H1 (cell line): Measurements from ENCODE around the gene GALNT13. TPM values are rescaled to one million over a fixed set of nuclear protein-coding genes. Genes with fewer than 3 reads are reported as not detected.

Experiments
- HDAC2 ChIP-seq, 2 experiments: fragments of 300-600 bp in 1 of 2; sonication (generic) in 1 of 2; IDR thresholded peaks; 2 replicates each; pipeline ENCODE4 v1.6.1; 2011 to 2012; ENCODE audit warnings: low read depth in 2 of 2, low read length in 2 of 2, mild to moderate bottlenecking in 2 of 2, moderate library complexity in 2 of 2, borderline replicate concordance in 1 of 2, inconsistent platforms in 1 of 2
- polyA plus RNA-seq, 7 experiments: library from polyadenylated mRNA; depleted of rRNA in 3 of 7; stranded (reverse) in 5 of 7; unstranded in 2 of 7; fragments of >200 nt in 5 of 7; fragments of 200-250 nt in 2 of 7; gene quantifications; 1 replicate in 5 of 7; 2 replicates in 1 of 7; 4 replicates in 1 of 7; pipeline versions ENCODE4 v1.2.1 to v1.2.3, GENCODE V29; 2011 to 2013; ENCODE audit warnings: missing spikeins in 2 of 7, mixed read lengths in 2 of 7
- total RNA-seq: library from RNA; stranded (reverse); fragmentation: NEBNext Ultra II Directional; extraction: Animal tissue kit (Norgen Biotek cat#: 25700); gene quantifications from 2 replicates; pipeline ENCODE4 v1.2.1, GENCODE V29; 2021

GALNT13 gene
- total and polyA plus RNA-seq, 2 of the 8 experiments (the other 6 are each of a cell fraction or from before 2014, with no cell fraction given), result 3.2 to 9.6 TPM

DNA sequence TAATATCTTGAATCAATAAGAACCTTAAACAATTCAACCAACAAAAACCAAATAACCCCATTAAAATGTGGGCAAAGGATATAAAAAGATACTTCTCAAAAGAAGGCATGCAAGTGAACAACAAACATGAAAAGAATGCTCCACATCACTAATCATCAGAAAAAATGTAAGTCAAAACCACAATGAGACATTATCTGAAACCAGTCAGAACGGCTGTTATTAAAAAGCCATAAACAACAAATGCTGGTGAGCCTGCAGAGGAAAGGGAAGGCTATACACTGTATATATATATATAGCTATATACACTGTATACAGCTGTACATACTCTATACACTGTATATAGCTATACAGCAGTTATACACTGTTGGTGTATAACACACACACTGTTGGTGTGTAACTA, 47.8 kb upstream of the GALNT13 start (continued):
- no peak for TF ChIP-seq HDAC2 (IDR thresholded peaks at IDR 0.05; ENCODE audit: borderline replicate concordance in 1 of 2, low read depth in 2 of 2, low read length in 2 of 2)
